GM12878 (cell line): Measurements from ENCODE around the gene AGAP2. TPM values are rescaled to one million over a fixed set of nuclear protein-coding genes. Genes with fewer than 3 reads are reported as not detected.

Experiments used
- ATAC-seq: fragments of 200-7000 bp; cut with Tn5 transposase; 3 replicates; pipeline ENCODE4 v1.9.1; 2020; ENCODE audit warnings: mild to moderate bottlenecking, moderate library complexity
- BruUV-seq: library from RNA; stranded (reverse); fragments of 400-500 nt; replicated peaks from 2 replicates; lab custom pipeline; 2021; lab: Mats Ljungman, UMichigan
- CTCF ChIA-PET: fragments of 300-600 bp; sonication (Branson Sonifier 250); formaldehyde crosslinking; extraction: SDS; loops from one replicate; lab custom pipeline; 2021; ENCODE audit warnings: inconsistent platforms; lab: Yijun Ruan, JAX
- POLR2A ChIA-PET: fragments of 350-600 bp; formaldehyde crosslinking; extraction: SDS; loops from one replicate; lab custom pipeline; 2021; ENCODE audit warnings: inconsistent platforms; lab: Charles Lee
- RAD21 ChIA-PET: fragments of 300-600 bp; sonication (Branson Sonifier 250); formaldehyde crosslinking; loops from one replicate; lab custom pipeline; 2023; ENCODE audit warnings: antibody characterized with exemption; ENCODE audit not compliant: unreplicated experiment; lab: Charles Lee
- SMC1A ChIA-PET: fragments of 300-600 bp; sonication (Branson Sonifier 250); formaldehyde crosslinking; loops from one replicate; lab custom pipeline; 2023; ENCODE audit not compliant: unreplicated experiment, uncharacterized antibody; lab: Charles Lee
- DNase-seq: peaks from one replicate; pipeline ENCODE4 v3.0.0-alpha.2; 2011; ENCODE audit warnings: low read depth, low spot score
- FAIRE-seq: peaks from 3 replicates; lab custom pipeline; 2011; peaks lifted over from hg19 to GRCh38; lab: Jason Lieb, UNC
- H2AFZ ChIP-seq: 2 replicates; pipeline ENCODE4 v1.6.0; 2011; ENCODE audit warnings: low read depth, low read length, control low read depth; ENCODE audit not compliant: control insufficient read depth
- H3K27ac ChIP-seq: 2 replicates; pipeline ENCODE4 v1.5.1; 2011; ENCODE audit warnings: control low read depth; ENCODE audit not compliant: control insufficient read depth, insufficient read depth
- H3K27me3 ChIP-seq, 2 experiments: replicated peaks in 1 of 2; 2 replicates each; pipeline versions ENCODE4 v1.6.0 to v1.6.1; 2011; ENCODE audit warnings: low read length in 1 of 2; ENCODE audit not compliant: control insufficient read depth in 2 of 2, insufficient read depth in 2 of 2
- H3K36me3 ChIP-seq, 2 experiments: 2 replicates each; pipeline ENCODE4 v1.5.1; 2011; ENCODE audit warnings: low read length in 1 of 2; ENCODE audit not compliant: control insufficient read depth in 2 of 2, insufficient read depth in 2 of 2
- H3K4me1 ChIP-seq: 2 replicates; pipeline ENCODE4 v1.6.1; 2011; ENCODE audit warnings: mild to moderate bottlenecking, low read length, moderate library complexity, mixed read lengths; ENCODE audit not compliant: control insufficient read depth, insufficient read depth
- H3K4me2 ChIP-seq: 2 replicates; pipeline ENCODE4 v1.6.0; 2011; ENCODE audit warnings: control low read depth; ENCODE audit not compliant: control insufficient read depth, insufficient read depth
- H3K4me3 ChIP-seq: fragments of 200-600 bp; sonication (generic); 2 replicates; pipeline ENCODE4 v1.5.1; 2016
- H3K79me2 ChIP-seq: 2 replicates; pipeline ENCODE4 v1.6.0; 2011; ENCODE audit warnings: low read length; ENCODE audit not compliant: control insufficient read depth, insufficient read depth
- H3K9ac ChIP-seq: 2 replicates; pipeline ENCODE4 v1.8.0; 2011; ENCODE audit warnings: low read length, control low read depth, mixed read lengths; ENCODE audit not compliant: control insufficient read depth, insufficient read depth
- H3K9me3 ChIP-seq: replicated peaks from 3 replicates; pipeline ENCODE4 v1.5.1; 2011; ENCODE audit warnings: mild to moderate bottlenecking, low read length; ENCODE audit not compliant: control insufficient read depth, insufficient read depth
- H4K20me1 ChIP-seq: 2 replicates; pipeline ENCODE4 v1.6.0; 2011; ENCODE audit not compliant: control insufficient read depth, insufficient read depth
- E2F4 ChIP-seq: IDR thresholded peaks from 2 replicates; pipeline ENCODE4 v1.6.1; 2012; ENCODE audit warnings: low read depth, low read length, improper control_type of control experiment
- NFIC ChIP-seq: IDR thresholded peaks from 2 replicates; pipeline ENCODE4 v1.6.1; 2012; ENCODE audit warnings: low read depth, mild to moderate bottlenecking, inconsistent platforms, low read length, moderate library complexity
- POU2F2 ChIP-seq: IDR thresholded peaks from 3 replicates; pipeline ENCODE4 v1.6.1; 2011; ENCODE audit warnings: low read depth, mild to moderate bottlenecking, low read length, borderline replicate concordance
- RBBP5 ChIP-seq: fragments of 200-600 bp; sonication (generic); conservative IDR thresholded peaks from 2 replicates; pipeline ENCODE4 v1.6.1; 2016
- SREBF2 ChIP-seq: IDR thresholded peaks from 2 replicates; pipeline ENCODE4 v1.6.1; 2012; ENCODE audit warnings: mild to moderate bottlenecking, low read length
- WGBS: methylation state at CpG from one replicate; pipeline ENCODE4 v1.1.6; 2016; ENCODE audit warnings: low lambda C conversion rate; ENCODE audit not compliant: insufficient replicate concordance, insufficient coverage; ENCODE audit errors: missing lambda C conversion rate; 5-methylcytosine and 5-hydroxymethylcytosine counted together
- in situ Hi-C: fragments of 300-500 bp; cut with MboI; formaldehyde crosslinking; loops from 9 replicates; pipeline ENCODE4 v1.14.3; 2018; ENCODE audit warnings: mixed read lengths
- intact Hi-C: fragments of 100-400 bp; cut with micrococcal nuclease; formaldehyde crosslinking; loops from one replicate; pipeline ENCODE4 v1.14.2; 2022; ENCODE audit not compliant: unreplicated experiment
- polyA plus RNA-seq, 11 experiments: library from polyadenylated mRNA; depleted of rRNA in 4 of 11; unstranded in 6 of 11; stranded (reverse) in 5 of 11; fragments of >200 nt; fragmentation: Nextera tagmentation in 4 of 11; fragmentation: Illumina TruSeq in 1 of 11; extraction: Ambion mirVana in 4 of 11; extraction: Trizol in 1 of 11; gene quantifications; 1 replicate in 1 of 11; 2 replicates in 10 of 11; pipeline versions ENCODE4 v1.2.1 to v1.2.3, GENCODE V29; 2011 to 2016; ENCODE audit warnings: inconsistent platforms in 2 of 11, missing spikeins in 2 of 11, low read depth in 1 of 11
- total RNA-seq, 4 experiments: library from RNA; depleted of rRNA in 3 of 4; stranded (reverse); fragments of >200 nt in 3 of 4; fragmentation: Illumina TruSeq in 1 of 4; extraction: Trizol in 1 of 4; gene quantifications; 2 replicates each; pipeline versions ENCODE4 v1.2.1 to v1.2.3, GENCODE V29; 2013 to 2021

The AGAP2 gene
- total and polyA plus RNA-seq, 10 of the 15 experiments (the other 5 are each of a cell fraction or from before 2014, with no cell fraction given), result 0.29 to 19.8 (median 11.0) TPM

GRCh38 chr12:57723630-57723962, 14.9 kb downstream of the AGAP2 start:
- RAD21 ChIA-PET, result no interaction called here
- Histone ChIP-seq H4K20me1 (no peaks in the 10 kb centered on the region), H3K4me1 (no peaks in the 10 kb centered on the region), H3K27ac (no peak overlapping the region), H3K27me3 (no peaks in the 10 kb centered on the region), H3K79me2 (no peaks in the 10 kb centered on the region), H3K9ac (no peak overlapping the region), H3K9me3 (no peaks in the 10 kb centered on the region), H3K36me3 (peaks cover 8 to 11% of the 10 kb centered on the region in 2 experiments; a peak in 3 of 4 replicates), H2AFZ (no peak overlapping the region), H3K4me2 (no peak overlapping the region), H3K4me3 (no peak overlapping the region)
- TF ChIP-seq RBBP5, result no peak
- no peak for TF ChIP-seq SREBF2
- TF ChIP-seq NFIC, result no peak
- TF ChIP-seq POU2F2, result no peak
- no peak for TF ChIP-seq E2F4
- ATAC-seq (no peak), DNase-seq (no peak), FAIRE-seq (no peak)
- BruUV-seq, result no TSS peak
- POLR2A ChIA-PET, result interaction anchor here (0.5 to 1.1 kb wide), 3 partner anchors 18 to 51 kb away, joined by 3 to 5 read pairs (median 3); partner anchors contain the start of gene TSPAN31
- CTCF ChIA-PET, result interaction anchor here (1.1 kb wide), 1 partner anchor 9 kb away, joined by 3 read pairs; no protein-coding TSS in a partner anchor
- SMC1A ChIA-PET, result no interaction called here
- intact Hi-C loops (no loop called here), in situ Hi-C loops (no loop called here)
- WGBS, result 100% methylated on average over 2 of the region's 2 CpGs
